GM12873 (cell line): Measurements from ENCODE around the gene CD247.

ENCODE experiments used
- CTCF ChIP-seq: IDR thresholded peaks from 2 replicates; pipeline ENCODE4 v1.5.1; 2012; ENCODE audit warnings: low read depth, mild to moderate bottlenecking, moderate library complexity, low read length, control low read depth; ENCODE audit not compliant: insufficient read depth; ENCODE audit errors: missing control alignments

The CD247 gene

GRCh38 chr1:167489571-167490340, 28.6 kb downstream of the CD247 start:
- no peak for TF ChIP-seq CTCF

GRCh38 chr1:167488786-167489185, 29.5 kb downstream of the CD247 start:
- TF ChIP-seq CTCF, result no peak

GRCh38 chr1:167487614-167488013, 30.7 kb downstream of the CD247 start:
- no peak for TF ChIP-seq CTCF

- no peak for TF ChIP-seq CTCF
Measured at GRCh38 chr1:167486090-167486824, 32.1 kb downstream of the CD247 start.

- TF ChIP-seq CTCF, result no peak
Measured at GRCh38 chr1:167484726-167485502, 33.4 kb downstream of the CD247 start.

- no peak for TF ChIP-seq CTCF
Measured at GRCh38 chr1:167483790-167484189, 34.5 kb downstream of the CD247 start.

GRCh38 chr1:167482184-167482583, 36.1 kb downstream of the CD247 start:
- TF ChIP-seq CTCF, result no peak
